ENCODE data around the gene SLC38A10. TPM values are rescaled to one million over a fixed set of nuclear protein-coding genes. Genes with fewer than 3 reads are reported as not detected.

The SLC38A10 gene
- total and polyA plus RNA-seq, 2 of the 13 experiments (the other 11 are each of a cell fraction or from before 2014, with no cell fraction given) = 23.4 to 55.8 TPM

- TF ChIP-seq, protein P1, sequence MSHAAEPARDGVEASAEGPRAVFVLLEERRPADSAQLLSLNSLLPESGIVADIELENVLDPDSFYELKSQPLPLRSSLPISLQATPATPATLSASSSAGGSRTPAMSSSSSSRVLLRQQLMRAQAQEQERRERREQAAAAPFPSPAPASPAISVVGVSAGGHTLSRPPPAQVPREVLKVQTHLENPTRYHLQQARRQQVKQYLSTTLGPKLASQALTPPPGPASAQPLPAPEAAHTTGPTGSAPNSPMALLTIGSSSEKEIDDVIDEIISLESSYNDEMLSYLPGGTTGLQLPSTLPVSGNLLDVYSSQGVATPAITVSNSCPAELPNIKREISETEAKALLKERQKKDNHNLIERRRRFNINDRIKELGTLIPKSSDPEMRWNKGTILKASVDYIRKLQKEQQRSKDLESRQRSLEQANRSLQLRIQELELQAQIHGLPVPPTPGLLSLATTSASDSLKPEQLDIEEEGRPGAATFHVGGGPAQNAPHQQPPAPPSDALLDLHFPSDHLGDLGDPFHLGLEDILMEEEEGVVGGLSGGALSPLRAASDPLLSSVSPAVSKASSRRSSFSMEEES (CRISPR knock-in tag; IDR thresholded peaks at IDR 0.05) = 0 out of 2 replicates have a peak, but pooled peaks have one; percentile 19
- no peak for TF ChIP-seq NFIB (CRISPR knock-in tag; IDR thresholded peaks at IDR 0.05; ENCODE audit: borderline replicate concordance)
- TF ChIP-seq ZBED4 (CRISPR knock-in tag; IDR thresholded peaks at IDR 0.05; ENCODE audit: borderline replicate concordance) = no peak
- TF ChIP-seq, protein P2, sequence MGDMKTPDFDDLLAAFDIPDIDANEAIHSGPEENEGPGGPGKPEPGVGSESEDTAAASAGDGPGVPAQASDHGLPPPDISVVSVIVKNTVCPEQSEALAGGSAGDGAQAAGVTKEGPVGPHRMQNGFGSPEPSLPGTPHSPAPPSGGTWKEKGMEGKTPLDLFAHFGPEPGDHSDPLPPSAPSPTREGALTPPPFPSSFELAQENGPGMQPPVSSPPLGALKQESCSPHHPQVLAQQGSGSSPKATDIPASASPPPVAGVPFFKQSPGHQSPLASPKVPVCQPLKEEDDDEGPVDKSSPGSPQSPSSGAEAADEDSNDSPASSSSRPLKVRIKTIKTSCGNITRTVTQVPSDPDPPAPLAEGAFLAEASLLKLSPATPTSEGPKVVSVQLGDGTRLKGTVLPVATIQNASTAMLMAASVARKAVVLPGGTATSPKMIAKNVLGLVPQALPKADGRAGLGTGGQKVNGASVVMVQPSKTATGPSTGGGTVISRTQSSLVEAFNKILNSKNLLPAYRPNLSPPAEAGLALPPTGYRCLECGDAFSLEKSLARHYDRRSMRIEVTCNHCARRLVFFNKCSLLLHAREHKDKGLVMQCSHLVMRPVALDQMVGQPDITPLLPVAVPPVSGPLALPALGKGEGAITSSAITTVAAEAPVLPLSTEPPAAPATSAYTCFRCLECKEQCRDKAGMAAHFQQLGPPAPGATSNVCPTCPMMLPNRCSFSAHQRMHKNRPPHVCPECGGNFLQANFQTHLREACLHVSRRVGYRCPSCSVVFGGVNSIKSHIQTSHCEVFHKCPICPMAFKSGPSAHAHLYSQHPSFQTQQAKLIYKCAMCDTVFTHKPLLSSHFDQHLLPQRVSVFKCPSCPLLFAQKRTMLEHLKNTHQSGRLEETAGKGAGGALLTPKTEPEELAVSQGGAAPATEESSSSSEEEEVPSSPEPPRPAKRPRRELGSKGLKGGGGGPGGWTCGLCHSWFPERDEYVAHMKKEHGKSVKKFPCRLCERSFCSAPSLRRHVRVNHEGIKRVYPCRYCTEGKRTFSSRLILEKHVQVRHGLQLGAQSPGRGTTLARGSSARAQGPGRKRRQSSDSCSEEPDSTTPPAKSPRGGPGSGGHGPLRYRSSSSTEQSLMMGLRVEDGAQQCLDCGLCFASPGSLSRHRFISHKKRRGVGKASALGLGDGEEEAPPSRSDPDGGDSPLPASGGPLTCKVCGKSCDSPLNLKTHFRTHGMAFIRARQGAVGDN (CRISPR knock-in tag; IDR thresholded peaks at IDR 0.05) = no peak
- no peak for TF ChIP-seq ZNF75D (CRISPR knock-in tag; IDR thresholded peaks at IDR 0.05; ENCODE audit: borderline replicate concordance)
- no peak for TF ChIP-seq ADNP (CRISPR knock-in tag; IDR thresholded peaks at IDR 0.05)
- TF ChIP-seq GATAD2A (CRISPR knock-in tag; IDR thresholded peaks at IDR 0.05) = no peak
- TF ChIP-seq SMC3 (IDR thresholded peaks at IDR 0.05; ENCODE audit: low read length) = no peak
- no peak for TF ChIP-seq ZNF569 (CRISPR knock-in tag; IDR thresholded peaks at IDR 0.05; ENCODE audit: borderline replicate concordance)
- TF ChIP-seq NCOA2 (CRISPR knock-in tag; IDR thresholded peaks at IDR 0.05) = no peak; the same call in 1 of the 2 replicates
- no peak for TF ChIP-seq BCL6 (CRISPR knock-in tag; IDR thresholded peaks at IDR 0.05)
- TF ChIP-seq ARHGAP35 (CRISPR knock-in tag; IDR thresholded peaks at IDR 0.05; ENCODE audit: borderline replicate concordance) = no peak; the same call in 1 of the 2 replicates
- TF ChIP-seq CREM (IDR thresholded peaks at IDR 0.05) = no peak
- no peak for TF ChIP-seq CREM (CRISPR knock-in tag; IDR thresholded peaks at IDR 0.05)
- no peak for TF ChIP-seq ZNF329 (CRISPR knock-in tag; IDR thresholded peaks at IDR 0.05; ENCODE audit: low read depth)
- TF ChIP-seq ZNF580 (CRISPR knock-in tag; IDR thresholded peaks at IDR 0.05; ENCODE audit: borderline replicate concordance, low read depth) = no peak
- TF ChIP-seq ZNF430 (CRISPR knock-in tag; IDR thresholded peaks at IDR 0.05) = no peak
- TF ChIP-seq HOXA3 (CRISPR knock-in tag; IDR thresholded peaks at IDR 0.05) = peak; percentile 43
- TF ChIP-seq HIVEP1 (CRISPR knock-in tag; IDR thresholded peaks at IDR 0.05) = no peak
- TF ChIP-seq ISL2 (CRISPR knock-in tag; IDR thresholded peaks at IDR 0.05) = peak; percentile 27; the same call in 1 of the 2 replicates
- no peak for TF ChIP-seq ZNF101 (CRISPR knock-in tag; IDR thresholded peaks at IDR 0.05; ENCODE audit: borderline replicate concordance, low read depth)
- TF ChIP-seq ZNF775 (CRISPR knock-in tag; IDR thresholded peaks at IDR 0.05; ENCODE audit: borderline replicate concordance) = no peak
Measured at GRCh38 chr17:81244358-81245023, 50.6 kb downstream of the SLC38A10 start (continued).

All from HepG2 (cell line).